Caco-2 (cell line): Measurements from ENCODE around the gene SDSL. TPM values are rescaled to one million over a fixed set of nuclear protein-coding genes. Genes with fewer than 3 reads are reported as not detected.

Experiments used
- BruUV-seq: library from RNA; stranded (reverse); fragments of 400-500 nt; replicated peaks from 2 replicates; lab custom pipeline; 2021; lab: Mats Ljungman, UMichigan
- CTCF ChIA-PET: fragments of 300-600 bp; sonication (Branson Sonifier 250); formaldehyde crosslinking; loops from one replicate; lab custom pipeline; 2022; ENCODE audit warnings: antibody characterized with exemption; lab: Charles Lee
- POLR2A ChIA-PET: fragments of 300-600 bp; sonication (Branson Sonifier 250); formaldehyde crosslinking; loops from one replicate; lab custom pipeline; 2022; ENCODE audit warnings: antibody characterized with exemption; lab: Charles Lee
- DNase-seq, 2 experiments: peaks; one replicate each; pipeline versions ENCODE4 v3.0.0 to v3.0.0-alpha.2; 2020 to 2022
- H3K27me3 ChIP-seq: replicated peaks from 2 replicates; pipeline ENCODE4 v1.6.0; 2011; ENCODE audit warnings: low read length; ENCODE audit not compliant: control insufficient read depth, insufficient read depth
- H3K36me3 ChIP-seq: 2 replicates; pipeline ENCODE4 v1.5.1; 2011; ENCODE audit warnings: low read length; ENCODE audit not compliant: control insufficient read depth, insufficient read depth
- H3K4me1 ChIP-seq: fragments of 250-450 bp; sonication (Bioruptor Pico); 2 replicates; pipeline ENCODE4 v1.5.1; 2020; ENCODE audit warnings: mild to moderate bottlenecking
- H3K4me3 ChIP-seq: 2 replicates; pipeline ENCODE4 v1.5.1; 2011; ENCODE audit warnings: low read depth, mild to moderate bottlenecking, control low read depth, low read length
- H3K9me3 ChIP-seq: fragments of 250-450 bp; sonication (Bioruptor Pico); 2 replicates; pipeline ENCODE4 v1.5.1; 2020; ENCODE audit warnings: mild to moderate bottlenecking, moderate library complexity
- H3K27ac Mint-ChIP-seq: one replicate; pipeline ENCODE4 v1.8.0; 2022; ENCODE audit warnings: mixed read lengths; ENCODE audit not compliant: unreplicated experiment
- H3K27me3 Mint-ChIP-seq: one replicate; pipeline ENCODE4 v1.8.0; 2022; ENCODE audit warnings: mixed read lengths; ENCODE audit not compliant: insufficient read depth, unreplicated experiment
- H3K36me3 Mint-ChIP-seq: one replicate; pipeline ENCODE4 v1.8.0; 2022; ENCODE audit warnings: mild to moderate bottlenecking, mixed read lengths; ENCODE audit not compliant: insufficient read depth, unreplicated experiment
- H3K4me1 Mint-ChIP-seq: one replicate; pipeline ENCODE4 v1.8.0; 2022; ENCODE audit warnings: low read depth, mixed read lengths; ENCODE audit not compliant: unreplicated experiment
- H3K4me3 Mint-ChIP-seq: one replicate; pipeline ENCODE4 v1.8.0; 2022; ENCODE audit warnings: mild to moderate bottlenecking, moderate library complexity, mixed read lengths; ENCODE audit not compliant: unreplicated experiment
- H3K9me3 Mint-ChIP-seq: one replicate; pipeline ENCODE4 v1.8.0; 2022; ENCODE audit warnings: mixed read lengths; ENCODE audit not compliant: unreplicated experiment
- CTCF ChIP-seq, 2 experiments: fragments of 200-600 bp in 1 of 2; IDR thresholded peaks; 1 replicate in 1 of 2; 2 replicates in 1 of 2; pipeline versions ENCODE4 v1.5.1 to v1.8.0; 2011 to 2022; ENCODE audit warnings: antibody characterized with exemption in 1 of 2, control low read depth in 1 of 2, inconsistent platforms in 1 of 2, low read depth in 1 of 2, low read length in 1 of 2, mild to moderate bottlenecking in 1 of 2, moderate library complexity in 1 of 2; ENCODE audit not compliant: insufficient read depth in 1 of 2, severe bottlenecking in 1 of 2, unreplicated experiment in 1 of 2
- intact Hi-C: fragments of 100-400 bp; cut with micrococcal nuclease; formaldehyde crosslinking; loops from one replicate; pipeline ENCODE4 v1.10.0; 2022; ENCODE audit not compliant: unreplicated experiment
- total RNA-seq: library from RNA; stranded (reverse); gene quantifications from 2 replicates; pipeline ENCODE4 v1.2.3, GENCODE V29; 2022

SDSL gene
- total RNA-seq, 1 experiment from 2014 or later = 4.5 TPM

DNA sequence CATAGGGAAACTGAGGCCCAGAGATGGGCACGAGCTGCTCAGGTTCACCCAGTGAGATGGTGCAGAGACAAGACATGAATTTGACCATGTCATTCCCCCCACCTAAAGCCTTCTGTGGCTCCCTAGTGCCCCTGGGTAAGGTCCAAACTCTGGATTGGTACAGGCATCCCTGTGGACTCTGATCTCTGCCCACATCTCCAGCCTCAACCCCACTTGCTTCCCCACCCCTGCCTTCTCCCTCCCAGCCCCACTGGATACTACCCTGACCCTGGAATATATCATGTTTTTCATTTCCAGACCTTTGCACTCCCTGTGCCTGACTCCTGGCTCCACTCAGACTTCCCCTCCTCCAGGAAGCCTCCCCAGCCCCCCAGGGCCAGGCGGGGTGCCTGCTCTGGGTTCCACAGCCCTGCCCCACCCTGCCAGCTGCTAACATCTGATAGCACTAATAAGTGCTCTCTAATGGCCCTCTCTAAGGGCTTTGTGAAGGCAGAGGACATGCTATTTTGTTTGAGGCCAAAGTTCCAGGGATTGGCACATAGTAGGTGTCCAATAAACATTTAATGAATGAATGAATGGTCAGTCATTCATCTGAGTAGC lies 1.1 kb upstream of the SDSL start:
- CTCF ChIA-PET = no interaction called here
- no TSS peak for BruUV-seq
- no peaks in the 10 kb centered on the region for H3K27me3 Mint-ChIP-seq
- no peaks in the 10 kb centered on the region for H3K27me3 ChIP-seq
- no peak overlapping the region for H3K4me3 ChIP-seq
- no peak for DNase-seq
- no peaks in the 10 kb centered on the region for H3K36me3 ChIP-seq
- peaks cover 27% of the 10 kb centered on the region for H3K4me1 ChIP-seq
- intact Hi-C loops = no loop called here
- H3K36me3 Mint-ChIP-seq = no peaks in the 10 kb centered on the region
- POLR2A ChIA-PET = no interaction called here
- H3K27ac Mint-ChIP-seq = no peak overlapping the region
- H3K4me1 Mint-ChIP-seq = peaks cover 7% of the 10 kb centered on the region
- H3K4me3 Mint-ChIP-seq = no peak overlapping the region
- no peaks in the 10 kb centered on the region for H3K9me3 Mint-ChIP-seq
- TF ChIP-seq CTCF (IDR thresholded peaks at IDR 0.05; ENCODE audit: insufficient read depth in 1 of 2, low read depth in 1 of 2, low read length in 1 of 2, severe bottlenecking in 1 of 2, unreplicated experiment in 1 of 2) = no peak
- H3K9me3 ChIP-seq = no peaks in the 10 kb centered on the region

- CTCF ChIA-PET = interaction anchor here (0.6 to 1.1 kb wide), 3 partner anchors 19 to 226 kb away, joined by 3 to 4 read pairs (median 4); no protein-coding TSS in a partner anchor
- intact Hi-C loops = loop anchor here (2.0 kb wide), 1 partner anchor 110 kb away; no protein-coding TSS in a partner anchor
These were observed 898 bp downstream of the SDSL start for GRCh38 chr12:113422886-113423669.

More at GRCh38 chr12:113422886-113423669, 898 bp downstream of the SDSL start:
- H3K4me3 Mint-ChIP-seq = peak overlapping the region; percentile 84
- no peaks in the 10 kb centered on the region for H3K9me3 ChIP-seq
- no peaks in the 10 kb centered on the region for H3K36me3 ChIP-seq
- peak overlapping the region; percentile 33 for H3K4me3 ChIP-seq
- POLR2A ChIA-PET = no interaction called here
- no peak overlapping the region for H3K27ac Mint-ChIP-seq
- H3K27me3 ChIP-seq = no peaks in the 10 kb centered on the region
- DNase-seq = no peak
- H3K36me3 Mint-ChIP-seq = no peaks in the 10 kb centered on the region
- H3K4me1 ChIP-seq = peaks cover 21% of the 10 kb centered on the region
- H3K27me3 Mint-ChIP-seq = no peaks in the 10 kb centered on the region
- H3K4me1 Mint-ChIP-seq = peaks cover 7% of the 10 kb centered on the region
- no peak for TF ChIP-seq CTCF (IDR thresholded peaks at IDR 0.05; ENCODE audit: insufficient read depth in 1 of 2, low read depth in 1 of 2, low read length in 1 of 2, severe bottlenecking in 1 of 2, unreplicated experiment in 1 of 2)
- no TSS peak for BruUV-seq
- H3K9me3 Mint-ChIP-seq = no peaks in the 10 kb centered on the region
